ENCODE data around the gene HOXA5.

Gene HOXA5

DNA sequence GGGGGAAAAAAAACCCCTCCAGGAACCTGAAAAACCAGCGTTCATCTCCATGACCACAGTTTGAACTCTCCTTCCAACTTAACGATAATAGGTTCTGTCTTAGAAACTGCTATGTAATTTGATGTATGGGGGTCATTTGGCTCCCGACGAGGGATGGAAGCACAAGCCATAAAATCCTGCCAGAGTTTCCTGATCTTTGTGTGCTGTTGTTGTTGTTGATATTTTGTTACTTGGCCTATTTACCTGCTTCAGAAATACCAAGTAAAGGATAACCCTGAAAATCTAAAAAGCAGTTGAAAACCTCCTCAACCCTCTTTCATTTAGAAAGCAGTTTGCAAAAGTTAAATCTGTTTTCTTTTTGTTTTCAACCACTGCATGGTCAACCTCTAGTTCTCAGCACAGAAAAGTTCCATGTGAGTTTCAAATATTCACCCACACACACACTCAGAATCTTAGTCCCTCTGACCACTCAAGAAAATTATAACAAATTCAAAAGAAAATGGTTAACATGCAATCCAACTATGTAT, 31.7 kb downstream of the HOXA5 start:
- TF ChIP-seq POU6F1 (CRISPR knock-in tag; IDR thresholded peaks at IDR 0.05; ENCODE audit: borderline replicate concordance, low read depth) (no peak), ZC3H10 (CRISPR knock-in tag; IDR thresholded peaks at IDR 0.05) (no peak), ZNF565 (CRISPR knock-in tag; conservative IDR thresholded peaks at IDR 0.05; ENCODE audit: low read depth) (no peak), PPARA (CRISPR knock-in tag; IDR thresholded peaks at IDR 0.05; ENCODE audit: borderline replicate concordance) (no peak), BACH2 (CRISPR knock-in tag; IDR thresholded peaks at IDR 0.05; ENCODE audit: borderline replicate concordance) (no peak), ZNF70 (CRISPR knock-in tag; IDR thresholded peaks at IDR 0.05) (no peak), ARNTL (CRISPR knock-in tag; IDR thresholded peaks at IDR 0.05; ENCODE audit: borderline replicate concordance, low read depth) (no peak), CSDC2 (CRISPR knock-in tag; IDR thresholded peaks at IDR 0.05) (no peak), ISL1 (CRISPR knock-in tag; IDR thresholded peaks at IDR 0.05) (no peak), TOX (CRISPR knock-in tag; IDR thresholded peaks at IDR 0.05; ENCODE audit: borderline replicate concordance) (no peak)
- ATAC-seq, result no peak

DNA sequence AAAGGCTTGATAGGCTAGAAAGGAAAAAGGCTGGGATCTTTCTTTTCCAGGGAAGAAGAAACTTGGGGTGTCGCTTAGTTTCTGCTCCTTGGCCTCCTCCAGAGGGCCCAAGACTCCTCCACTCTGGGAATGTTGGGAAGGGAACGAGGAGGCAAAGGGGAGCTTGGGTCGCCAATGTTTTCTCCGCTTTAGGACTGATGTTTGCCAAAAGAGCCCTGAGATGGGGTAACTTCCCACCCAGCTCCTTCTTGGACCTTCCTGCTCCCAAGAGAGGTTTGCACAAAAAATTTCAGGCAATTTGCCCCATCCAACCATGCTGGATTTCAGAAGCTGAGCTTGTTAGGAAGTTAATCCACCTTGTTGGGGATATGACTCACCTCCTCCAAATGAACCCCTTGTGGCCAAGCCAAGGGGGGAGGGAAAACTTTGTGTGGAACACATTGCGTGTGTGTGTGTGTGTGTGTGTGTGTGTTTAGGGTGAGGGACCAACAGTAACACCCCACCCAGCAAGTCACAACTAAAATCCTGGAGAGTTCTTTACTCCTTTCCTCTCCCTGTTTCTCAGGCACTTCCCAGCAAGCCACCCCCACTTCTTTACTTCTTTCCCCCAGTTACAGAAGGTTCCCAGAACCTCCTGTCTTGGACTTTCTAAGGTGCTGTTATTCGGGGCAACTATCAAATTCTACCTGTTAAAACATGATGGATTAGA, 32.3 kb downstream of the HOXA5 start:
- no peak for ATAC-seq
- no peak for TF ChIP-seq ZNF70 (CRISPR knock-in tag; IDR thresholded peaks at IDR 0.05)
- TF ChIP-seq PATZ1 (CRISPR knock-in tag; IDR thresholded peaks at IDR 0.05; ENCODE audit: borderline replicate concordance), result no peak
- TF ChIP-seq ZC3H10 (CRISPR knock-in tag; IDR thresholded peaks at IDR 0.05), result no peak
- TF ChIP-seq CSDC2 (CRISPR knock-in tag; IDR thresholded peaks at IDR 0.05), result no peak
- TF ChIP-seq TSHZ2 (CRISPR knock-in tag; IDR thresholded peaks at IDR 0.05), result no peak
- TF ChIP-seq OSR1 (CRISPR knock-in tag; IDR thresholded peaks at IDR 0.05), result no peak
- no peak for TF ChIP-seq ZFP30 (CRISPR knock-in tag; IDR thresholded peaks at IDR 0.05)

DNA sequence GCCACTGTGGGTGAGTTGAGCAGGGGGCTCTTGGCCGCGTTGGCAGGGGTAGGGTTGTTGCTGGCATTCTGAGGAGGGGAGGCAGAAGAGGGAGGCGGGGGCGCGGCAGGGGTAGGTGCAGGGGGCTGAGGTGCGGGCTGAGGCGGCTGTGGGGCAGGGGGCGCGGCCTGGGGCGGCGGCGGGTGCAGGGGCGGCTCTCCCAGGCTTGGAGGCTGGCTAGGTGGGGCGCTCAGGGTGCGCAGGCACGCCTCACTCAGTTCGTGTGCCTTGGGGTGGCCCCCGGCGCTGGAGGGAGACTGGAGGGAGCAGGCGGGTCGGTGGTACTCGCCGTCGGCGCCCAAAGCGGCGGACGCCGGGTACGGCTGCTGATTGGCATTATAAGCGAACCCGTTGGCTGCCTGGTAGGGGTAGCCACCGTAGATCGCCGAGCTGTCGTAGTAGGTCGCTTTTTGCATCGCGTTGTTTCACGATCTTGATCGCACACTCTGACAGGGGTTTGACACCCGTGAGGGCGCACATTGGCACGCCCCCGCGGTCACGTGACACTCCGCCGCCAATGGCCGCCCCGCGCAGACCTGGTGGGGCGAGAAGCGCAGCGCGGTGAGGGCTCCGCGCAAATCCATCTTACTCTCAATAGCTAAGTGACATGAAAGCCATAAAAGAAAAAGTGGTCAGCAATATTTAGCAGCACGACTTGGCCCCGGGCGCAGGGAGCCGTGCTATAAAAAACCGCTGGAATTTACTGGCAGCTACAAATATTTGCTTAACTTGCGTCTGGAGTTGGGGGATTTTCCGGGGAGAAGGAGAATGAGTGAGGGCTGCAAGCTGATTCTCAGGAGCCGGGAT, 33.1 kb downstream of the HOXA5 start:
- TF ChIP-seq TOX (CRISPR knock-in tag; IDR thresholded peaks at IDR 0.05; ENCODE audit: borderline replicate concordance) (no peak), PPARA (CRISPR knock-in tag; IDR thresholded peaks at IDR 0.05; ENCODE audit: borderline replicate concordance) (no peak), ZNF565 (CRISPR knock-in tag; conservative IDR thresholded peaks at IDR 0.05; ENCODE audit: low read depth) (no peak), ESRRG (CRISPR knock-in tag; IDR thresholded peaks at IDR 0.05) (no peak), ZC3H10 (CRISPR knock-in tag; IDR thresholded peaks at IDR 0.05) (no peak), ZFP30 (CRISPR knock-in tag; IDR thresholded peaks at IDR 0.05) (no peak), POU6F1 (CRISPR knock-in tag; IDR thresholded peaks at IDR 0.05; ENCODE audit: borderline replicate concordance, low read depth) (no peak), CSDC2 (CRISPR knock-in tag; IDR thresholded peaks at IDR 0.05) (no peak), ISL1 (CRISPR knock-in tag; IDR thresholded peaks at IDR 0.05) (no peak), BACH2 (CRISPR knock-in tag; IDR thresholded peaks at IDR 0.05; ENCODE audit: borderline replicate concordance) (no peak), ZFP3 (CRISPR knock-in tag; IDR thresholded peaks at IDR 0.05) (no peak), TSHZ2 (CRISPR knock-in tag; IDR thresholded peaks at IDR 0.05) (no peak), ARNTL (CRISPR knock-in tag; IDR thresholded peaks at IDR 0.05; ENCODE audit: borderline replicate concordance, low read depth) (no peak), PATZ1 (CRISPR knock-in tag; IDR thresholded peaks at IDR 0.05; ENCODE audit: borderline replicate concordance) (no peak), OSR1 (CRISPR knock-in tag; IDR thresholded peaks at IDR 0.05) (no peak), ZNF70 (CRISPR knock-in tag; IDR thresholded peaks at IDR 0.05) (no peak)
- TF ChIP-seq, protein P1, sequence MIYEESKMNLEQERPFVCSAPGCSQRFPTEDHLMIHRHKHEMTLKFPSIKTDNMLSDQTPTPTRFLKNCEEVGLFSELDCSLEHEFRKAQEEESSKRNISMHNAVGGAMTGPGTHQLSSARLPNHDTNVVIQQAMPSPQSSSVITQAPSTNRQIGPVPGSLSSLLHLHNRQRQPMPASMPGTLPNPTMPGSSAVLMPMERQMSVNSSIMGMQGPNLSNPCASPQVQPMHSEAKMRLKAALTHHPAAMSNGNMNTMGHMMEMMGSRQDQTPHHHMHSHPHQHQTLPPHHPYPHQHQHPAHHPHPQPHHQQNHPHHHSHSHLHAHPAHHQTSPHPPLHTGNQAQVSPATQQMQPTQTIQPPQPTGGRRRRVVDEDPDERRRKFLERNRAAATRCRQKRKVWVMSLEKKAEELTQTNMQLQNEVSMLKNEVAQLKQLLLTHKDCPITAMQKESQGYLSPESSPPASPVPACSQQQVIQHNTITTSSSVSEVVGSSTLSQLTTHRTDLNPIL (CRISPR knock-in tag; IDR thresholded peaks at IDR 0.05; ENCODE audit: low read depth), result no peak
- ATAC-seq, result no peak
